IPS-18c (cell line): Measurements from ENCODE around the gene RBMS1.

Source experiments
- H3K4me3 ChIP-seq: 2 replicates; pipeline ENCODE4 v1.7.0; 2013; ENCODE audit warnings: low read depth, mild to moderate bottlenecking, low read length, moderate library complexity; ENCODE audit not compliant: insufficient read depth
- H3K9me3 ChIP-seq: one replicate; pipeline ENCODE4 v1.6.1; 2013; ENCODE audit warnings: mild to moderate bottlenecking, low read length, moderate library complexity; ENCODE audit not compliant: control insufficient read depth, insufficient read depth

The RBMS1 gene

DNA sequence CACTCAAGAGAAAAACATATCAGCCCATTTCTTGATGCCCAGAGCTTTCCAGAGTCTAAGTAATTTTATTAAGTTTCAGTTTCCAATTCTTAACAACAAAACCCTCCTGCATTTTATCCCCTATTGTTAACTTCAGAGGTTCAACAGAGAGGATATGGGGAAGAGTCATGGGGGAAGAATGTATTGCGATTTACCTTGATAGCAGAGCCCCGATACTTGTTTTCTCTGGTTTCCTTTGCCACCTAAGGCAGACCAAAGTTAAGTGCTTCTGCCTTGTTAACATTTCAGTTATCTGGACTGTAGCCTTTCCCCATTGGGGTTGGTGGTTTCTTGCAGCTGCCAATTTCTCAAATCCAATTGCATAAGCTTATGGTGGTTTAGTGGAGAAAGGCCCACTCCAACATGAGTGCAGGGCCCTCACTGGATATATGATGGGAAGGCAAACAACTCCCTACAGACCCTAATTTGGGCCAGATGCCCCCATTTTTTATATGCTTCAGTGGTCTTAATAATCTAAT, 211.5 kb downstream of the RBMS1 start:
- H3K4me3 ChIP-seq: no peak overlapping the region
- H3K9me3 ChIP-seq: no peaks in the 10 kb centered on the region

DNA sequence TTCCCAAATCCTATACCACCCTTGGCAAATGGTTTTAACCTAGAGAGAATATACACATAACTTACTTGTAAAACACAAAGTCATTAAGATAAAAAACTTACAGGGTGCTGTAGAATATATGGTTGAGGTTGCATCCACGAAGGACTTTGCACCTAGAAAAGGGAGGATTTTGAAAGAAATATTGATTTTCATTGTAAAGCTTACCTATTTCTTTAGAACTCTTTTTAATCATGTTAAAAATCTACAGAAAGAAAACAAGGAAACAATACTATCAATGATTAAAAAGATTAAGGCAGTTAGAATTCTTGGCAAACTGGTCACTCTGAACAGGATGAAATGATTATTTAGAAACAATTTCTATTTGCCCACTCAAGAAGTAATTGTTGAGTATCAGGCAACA, 212.4 kb downstream of the RBMS1 start:
- Histone ChIP-seq H3K4me3 (no peak overlapping the region), H3K9me3 (no peaks in the 10 kb centered on the region)

- Histone ChIP-seq H3K4me3 (no peak overlapping the region), H3K9me3 (no peaks in the 10 kb centered on the region)
Measured at GRCh38 chr2:160279813-160280465, 213.7 kb downstream of the RBMS1 start.

GRCh38 chr2:160278879-160279177, 214.8 kb downstream of the RBMS1 start:
- no peak overlapping the region for H3K4me3 ChIP-seq
- no peaks in the 10 kb centered on the region for H3K9me3 ChIP-seq

- H3K4me3 ChIP-seq: no peak overlapping the region
- H3K9me3 ChIP-seq: no peaks in the 10 kb centered on the region
Measured at GRCh38 chr2:160278101-160278878, 215.3 kb downstream of the RBMS1 start.

DNA sequence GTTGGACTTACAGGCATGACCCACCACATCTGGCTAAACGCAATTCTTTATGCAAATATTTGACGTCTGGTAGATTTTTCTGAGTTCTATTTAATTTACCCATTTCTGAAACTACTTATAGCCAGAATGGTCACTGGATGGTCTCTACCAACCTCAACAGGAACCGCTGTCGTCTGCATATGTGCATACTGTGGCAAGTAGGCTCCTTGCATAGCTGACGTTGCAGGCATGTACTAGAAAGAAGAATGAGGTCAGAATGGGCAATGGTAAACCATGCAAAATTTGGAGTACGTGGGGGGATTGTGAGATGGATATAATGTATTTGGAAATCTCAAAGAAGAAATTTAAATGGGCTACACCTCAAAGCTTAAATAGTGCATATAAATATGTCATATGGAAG, 216.5 kb downstream of the RBMS1 start:
- H3K4me3 ChIP-seq: no peak overlapping the region

DNA sequence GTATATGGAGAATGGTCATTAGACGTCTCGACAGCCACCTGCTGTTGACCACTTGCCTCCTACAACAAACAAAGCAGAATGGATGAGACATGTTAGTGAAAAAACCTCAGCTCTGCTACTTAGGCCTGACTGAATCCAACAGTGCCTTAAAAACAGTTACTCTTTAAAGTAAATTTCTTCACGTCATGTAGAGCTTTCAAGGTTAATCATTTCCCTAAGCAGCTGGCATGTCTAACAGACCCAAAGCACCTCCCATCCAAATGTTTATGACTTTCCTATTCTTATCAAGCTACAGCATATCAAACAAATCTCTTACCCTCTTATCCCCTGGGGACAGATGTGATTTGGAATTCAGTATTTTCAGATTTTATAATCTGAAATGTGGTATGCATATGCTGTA, 218.0 kb downstream of the RBMS1 start:
- Histone ChIP-seq H3K4me3 (no peak overlapping the region), H3K9me3 (no peaks in the 10 kb centered on the region)

More for the DNA sequence above, 216.5 kb downstream of the RBMS1 start:
- no peaks in the 10 kb centered on the region for H3K9me3 ChIP-seq

DNA sequence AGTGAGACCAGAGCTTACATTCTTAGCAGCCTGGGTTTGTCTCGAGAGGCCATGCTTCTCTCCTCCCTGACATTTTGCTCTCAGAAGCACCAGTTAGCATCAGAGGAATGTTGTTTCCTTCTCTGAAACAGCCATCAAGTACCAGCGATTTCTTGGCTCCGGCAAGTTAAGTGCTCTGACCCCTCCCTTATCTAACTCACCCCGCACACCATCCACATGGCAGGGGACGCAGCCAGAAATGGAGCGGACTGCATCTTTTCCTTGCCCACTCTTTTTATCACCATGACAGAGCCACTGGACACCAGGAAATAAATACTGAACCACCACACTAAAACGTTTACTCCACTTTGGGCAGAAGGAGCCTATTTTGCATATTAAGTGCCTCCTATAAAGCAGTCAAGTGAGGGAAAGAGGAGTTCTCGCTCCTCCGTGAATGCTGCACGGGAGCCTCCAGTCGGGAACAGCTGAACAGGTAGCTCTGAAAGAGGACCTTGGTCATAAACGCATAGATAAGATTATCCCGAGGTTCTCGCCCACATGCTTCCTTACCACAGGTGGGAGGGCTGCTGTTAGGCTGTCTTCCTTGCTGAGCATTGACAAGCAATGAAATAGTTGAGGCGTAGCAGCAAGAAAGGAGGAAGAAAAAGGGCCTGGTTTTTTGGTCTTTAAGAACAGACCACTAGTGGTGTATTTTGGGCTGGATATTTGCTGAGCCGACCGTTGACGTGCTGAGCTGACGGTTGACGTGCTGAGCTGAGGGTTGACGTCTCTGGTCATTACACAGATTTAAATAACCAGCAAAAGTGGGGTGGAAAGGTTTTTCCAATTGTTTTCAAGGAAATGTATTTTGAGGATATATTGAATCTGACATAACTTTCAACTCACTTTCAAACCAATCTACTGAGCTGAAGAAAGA, 222.2 kb downstream of the RBMS1 start:
- Histone ChIP-seq H3K9me3 (no peaks in the 10 kb centered on the region), H3K4me3 (no peak overlapping the region)

DNA sequence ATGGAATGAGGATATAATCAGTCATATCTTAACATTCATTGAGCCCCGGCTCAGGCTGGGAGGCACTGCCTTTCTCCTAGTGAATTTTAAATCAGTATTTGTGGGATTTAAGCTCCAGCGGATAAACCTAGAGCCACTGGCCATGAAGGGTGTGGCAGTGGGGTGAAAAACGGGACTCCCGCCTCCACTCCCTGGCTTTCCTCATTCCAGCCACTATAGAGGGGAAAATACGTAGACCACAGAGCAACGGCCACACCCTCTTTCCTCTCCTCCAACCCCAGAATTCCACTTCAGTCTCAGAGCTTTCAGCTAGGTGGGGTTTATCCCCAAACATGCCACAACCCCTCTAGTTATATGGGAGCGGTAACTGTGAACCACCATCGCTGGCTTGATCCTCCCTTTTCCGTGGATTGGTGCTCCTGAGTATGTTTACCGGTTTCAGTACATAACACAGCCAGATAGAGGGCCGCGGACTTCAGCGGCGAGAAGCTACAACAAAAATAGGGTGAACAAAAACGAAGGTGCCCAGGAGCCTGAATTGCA, 223.0 kb downstream of the RBMS1 start:
- Histone ChIP-seq H3K4me3 (peak overlapping the region; percentile 59), H3K9me3 (no peaks in the 10 kb centered on the region)

GRCh38 chr2:160269803-160270570, 223.6 kb downstream of the RBMS1 start:
- peak overlapping the region; percentile 59 for H3K4me3 ChIP-seq
- H3K9me3 ChIP-seq: no peaks in the 10 kb centered on the region

DNA sequence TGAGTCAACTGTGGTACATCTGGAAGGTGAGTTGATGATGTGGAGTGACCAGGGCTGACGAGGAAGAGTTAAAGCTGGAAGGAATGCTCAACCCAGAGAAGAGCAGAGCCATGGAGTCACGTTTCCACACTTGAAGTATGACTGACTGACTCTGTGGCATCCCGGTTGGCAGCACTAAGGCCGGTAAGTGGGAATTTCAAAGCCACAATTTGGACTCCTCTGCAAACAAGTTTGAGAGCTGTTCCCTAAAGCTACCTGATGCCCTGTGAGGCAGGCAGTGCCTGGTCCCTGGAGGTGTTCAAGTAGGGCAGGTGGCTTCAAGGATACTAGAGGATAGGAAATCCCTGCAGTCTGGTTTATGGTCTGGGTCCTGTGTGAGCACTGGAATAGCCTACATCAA, 224.2 kb downstream of the RBMS1 start:
- Histone ChIP-seq H3K9me3 (no peaks in the 10 kb centered on the region), H3K4me3 (0 out of 2 replicates have a peak overlapping the region, but pooled peaks have one; percentile 59)

DNA sequence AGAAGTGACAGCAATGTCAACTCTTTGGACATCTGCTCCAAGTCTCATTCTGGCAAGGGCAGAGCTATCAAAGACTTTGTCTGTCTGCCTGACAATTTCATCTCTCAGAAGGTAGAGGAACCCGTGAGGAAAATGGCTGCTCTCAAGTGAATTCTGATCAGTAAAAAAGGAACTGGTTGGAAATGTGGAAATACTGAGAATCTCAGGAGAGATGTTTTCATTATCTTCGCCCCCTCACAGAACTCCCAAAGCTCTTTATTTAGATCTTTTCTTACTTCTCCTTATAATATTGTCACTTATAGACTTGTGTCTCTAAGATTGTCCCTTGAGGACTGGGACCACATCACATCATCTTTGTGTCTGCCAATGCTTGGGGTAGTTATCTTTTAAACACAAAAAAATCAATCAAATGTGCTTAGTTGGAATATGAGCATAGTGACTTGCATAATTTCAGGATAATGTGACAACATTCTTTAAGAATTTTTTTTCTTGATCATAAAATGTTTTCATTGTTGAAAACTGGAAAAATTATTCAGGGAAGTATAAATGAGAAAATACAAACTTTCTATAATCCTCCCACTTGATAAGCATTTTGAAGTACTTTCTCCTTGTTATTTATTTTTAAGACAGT, 225.3 kb downstream of the RBMS1 start:
- H3K9me3 ChIP-seq: no peaks in the 10 kb centered on the region
- H3K4me3 ChIP-seq: no peak overlapping the region

DNA sequence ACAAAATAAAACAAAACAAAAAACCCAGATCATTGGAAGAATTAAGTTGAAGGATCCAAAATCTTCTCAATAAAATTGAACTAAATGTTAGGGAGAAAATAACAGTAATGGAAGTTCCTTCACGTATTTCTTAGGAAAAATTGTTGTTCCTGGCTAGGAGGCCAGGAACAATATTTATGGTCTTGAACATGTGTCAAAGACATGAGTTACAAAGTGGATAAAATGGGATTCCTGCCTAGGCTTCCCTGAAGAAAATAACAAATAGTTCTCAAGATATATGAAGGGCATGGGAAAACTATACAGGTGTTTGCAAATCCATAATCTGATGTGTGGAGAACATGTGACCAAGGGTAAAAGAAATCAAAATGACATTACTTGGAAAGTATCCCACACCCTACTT, 225.9 kb downstream of the RBMS1 start:
- no peak overlapping the region for H3K4me3 ChIP-seq
- H3K9me3 ChIP-seq: no peaks in the 10 kb centered on the region

GRCh38 chr2:160267022-160267421, 226.6 kb downstream of the RBMS1 start:
- H3K9me3 ChIP-seq: no peaks in the 10 kb centered on the region
- H3K4me3 ChIP-seq: no peak overlapping the region

GRCh38 chr2:160266037-160266551, 227.5 kb downstream of the RBMS1 start:
- Histone ChIP-seq H3K9me3 (no peaks in the 10 kb centered on the region), H3K4me3 (no peak overlapping the region)

- H3K9me3 ChIP-seq: no peaks in the 10 kb centered on the region
- no peak overlapping the region for H3K4me3 ChIP-seq
Measured at GRCh38 chr2:160264308-160264707, 229.3 kb downstream of the RBMS1 start.
